Activated CD8-positive, alpha-beta memory T cell treated with anti-CD3 and anti-CD28 coated beads, Interleukin-2, amount 50 U/mL, for 1 hour (primary cell): ENCODE data around the gene PHTF2.

ENCODE experiments used
- DNase-seq: peaks from one replicate; pipeline ENCODE4 v3.0.0-alpha.2; 2020; ENCODE audit errors: extremely low read depth

The PHTF2 gene

GRCh38 chr7:77794000-77794399 is 4.6 kb upstream of the PHTF2 start:
- DNase-seq, result no peak

DNA sequence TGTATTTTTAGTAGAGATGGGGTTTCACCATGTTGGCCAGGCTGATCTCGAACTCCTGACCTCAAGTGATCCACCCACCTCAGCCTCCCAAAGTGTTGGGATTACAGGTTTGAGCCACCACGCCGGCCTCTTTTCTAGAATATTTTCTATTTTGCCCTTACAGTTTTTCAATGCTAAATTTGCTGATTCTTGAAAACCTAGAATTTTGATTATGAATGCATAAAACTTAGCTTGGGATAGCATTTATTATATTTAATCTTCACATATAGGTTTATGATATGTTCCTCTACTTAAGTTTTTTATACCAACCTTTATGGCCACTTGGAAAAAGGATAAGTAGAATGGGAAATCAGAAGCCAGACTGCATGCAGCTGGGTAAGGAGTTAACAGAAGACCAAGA is 2.5 kb upstream of the PHTF2 start:
- DNase-seq, result no peak

DNA sequence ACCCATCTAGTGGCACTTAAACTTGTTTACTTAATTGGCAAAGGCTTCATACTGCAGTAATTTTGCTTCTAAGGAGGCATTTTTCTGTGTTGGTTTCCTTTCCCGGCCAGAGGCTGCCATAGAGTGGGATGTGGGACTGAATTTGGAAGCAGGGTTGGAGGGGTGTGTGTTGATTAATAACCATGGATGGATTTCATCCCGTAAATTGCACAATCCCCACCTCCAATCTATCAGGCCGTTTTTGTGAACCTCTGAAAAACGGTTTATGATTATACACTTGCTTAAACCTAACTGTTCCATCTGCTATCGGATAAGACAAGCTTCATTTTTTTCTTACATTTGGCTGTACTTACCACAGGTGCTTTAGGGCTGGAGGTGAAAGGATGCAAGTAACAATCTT is 1.6 kb upstream of the PHTF2 start:
- DNase-seq, result no peak

GRCh38 chr7:77797734-77798393 is 709 bp upstream of the PHTF2 start:
- DNase-seq, result no peak

GRCh38 chr7:77799078-77799964 is 748 bp downstream of the PHTF2 start:
- DNase-seq, result no peak

DNA sequence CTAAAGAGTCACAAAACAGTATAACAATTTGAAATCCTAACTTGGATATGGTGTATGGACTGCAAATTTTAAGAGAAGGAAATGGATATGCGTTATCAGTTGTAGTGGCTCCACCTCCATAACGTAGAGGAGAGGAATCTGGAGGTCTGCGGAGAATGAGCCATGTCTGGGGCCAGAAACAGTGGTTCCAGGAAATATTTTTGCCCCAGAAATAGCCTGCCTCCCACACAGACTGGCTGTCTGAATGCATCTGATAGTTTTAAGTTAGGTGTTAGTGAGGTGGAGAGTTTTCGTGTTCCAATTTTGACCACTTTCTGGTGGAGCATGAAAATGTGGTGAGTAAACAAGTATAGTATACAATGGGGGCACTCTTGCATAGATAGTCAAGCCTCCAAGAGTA is 1.6 kb downstream of the PHTF2 start:
- no peak for DNase-seq

DNA sequence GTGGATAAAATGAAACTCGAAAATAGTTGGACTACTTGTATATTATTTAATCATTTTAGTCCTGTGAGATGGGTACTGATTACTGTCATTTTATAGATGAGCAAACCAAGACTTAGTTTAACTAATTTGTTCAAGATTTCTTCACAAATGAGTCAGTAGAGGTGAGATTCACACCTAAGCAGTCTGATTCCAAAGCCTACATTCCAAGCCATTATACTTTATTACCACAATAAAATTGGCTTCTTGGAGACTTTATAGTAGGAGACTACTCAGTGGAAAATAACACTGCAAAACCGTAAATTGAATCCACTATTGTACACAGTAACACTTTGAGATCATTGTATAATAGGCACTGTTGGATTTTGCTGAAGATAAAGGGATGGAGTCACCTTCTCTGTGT is 2.2 kb downstream of the PHTF2 start:
- DNase-seq, result no peak

GRCh38 chr7:77802557-77803405 is 4.2 kb downstream of the PHTF2 start:
- no peak for DNase-seq

- DNase-seq, result no peak
These were observed 7.9 kb downstream of the PHTF2 start for GRCh38 chr7:77806425-77806824.

- DNase-seq, result no peak
These were observed 9.9 kb downstream of the PHTF2 start for GRCh38 chr7:77808517-77808916.

GRCh38 chr7:77811516-77812289 is 13.1 kb downstream of the PHTF2 start:
- no peak for DNase-seq

GRCh38 chr7:77812290-77812685 is 13.7 kb downstream of the PHTF2 start:
- DNase-seq, result no peak

- DNase-seq, result no peak
These were observed 14.6 kb downstream of the PHTF2 start for GRCh38 chr7:77813180-77813579.

DNA sequence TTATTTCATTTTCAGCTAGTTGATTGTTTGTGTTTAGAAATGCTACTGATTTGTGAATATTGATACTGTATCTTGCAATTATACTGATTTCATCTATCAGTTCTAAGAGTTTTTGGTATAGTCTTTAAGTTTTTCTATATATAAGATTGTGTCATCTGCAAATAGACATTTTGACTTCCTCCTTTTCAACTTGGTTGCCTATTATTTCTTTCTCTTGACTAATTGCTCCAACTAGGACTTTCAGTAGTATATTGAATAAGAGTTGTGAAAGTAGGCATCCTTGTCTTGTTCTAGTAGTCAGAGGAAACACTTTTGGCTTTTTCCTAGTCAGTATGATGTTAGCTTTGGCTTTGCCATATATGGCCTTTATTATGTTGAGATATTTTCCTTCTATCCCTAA is 20.4 kb downstream of the PHTF2 start:
- DNase-seq, result no peak

- DNase-seq, result no peak
These were observed 22.4 kb downstream of the PHTF2 start for GRCh38 chr7:77820967-77821366.

DNA sequence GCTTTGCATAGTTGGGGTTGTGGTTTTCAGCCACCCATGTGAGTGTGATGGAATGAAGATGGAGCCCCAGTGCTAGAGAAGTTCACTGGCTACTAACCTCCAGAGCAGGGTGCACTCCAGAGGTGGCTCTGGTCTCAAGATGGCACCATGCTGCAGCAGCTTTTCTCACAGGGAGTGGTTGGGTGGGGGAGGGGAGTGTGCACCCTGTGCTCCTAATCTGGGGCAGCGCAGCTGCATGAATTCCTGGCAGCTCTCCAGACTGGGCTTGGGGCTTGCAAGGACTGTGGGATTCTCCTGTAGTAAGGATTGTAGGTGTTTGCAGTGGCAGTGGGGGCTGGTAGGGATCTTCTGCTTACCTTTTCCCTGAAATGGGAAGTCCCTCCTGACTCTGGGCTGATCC is 23.7 kb downstream of the PHTF2 start:
- DNase-seq, result no peak

- no peak for DNase-seq
These were observed 25.2 kb downstream of the PHTF2 start for GRCh38 chr7:77823787-77824186.

DNA sequence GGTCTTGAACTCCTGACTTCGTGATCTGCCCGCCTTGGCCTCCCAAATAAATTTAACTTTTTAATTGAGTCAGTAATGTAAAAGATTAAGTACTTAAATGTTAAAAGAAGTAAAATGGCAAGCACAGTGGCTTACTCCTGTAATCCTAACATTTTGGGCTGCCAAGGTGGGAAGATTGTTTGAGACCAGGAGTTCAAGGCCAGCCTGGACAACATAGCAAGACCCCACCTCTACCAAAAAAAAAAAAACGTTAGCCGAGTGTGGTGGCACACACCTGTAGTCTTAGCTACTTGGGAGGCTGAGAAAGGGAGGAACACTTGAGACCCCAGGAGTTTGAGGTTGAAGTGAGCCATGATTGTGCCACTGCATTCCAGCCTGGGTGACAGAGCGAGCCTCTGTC is 26.1 kb downstream of the PHTF2 start:
- no peak for DNase-seq

DNA sequence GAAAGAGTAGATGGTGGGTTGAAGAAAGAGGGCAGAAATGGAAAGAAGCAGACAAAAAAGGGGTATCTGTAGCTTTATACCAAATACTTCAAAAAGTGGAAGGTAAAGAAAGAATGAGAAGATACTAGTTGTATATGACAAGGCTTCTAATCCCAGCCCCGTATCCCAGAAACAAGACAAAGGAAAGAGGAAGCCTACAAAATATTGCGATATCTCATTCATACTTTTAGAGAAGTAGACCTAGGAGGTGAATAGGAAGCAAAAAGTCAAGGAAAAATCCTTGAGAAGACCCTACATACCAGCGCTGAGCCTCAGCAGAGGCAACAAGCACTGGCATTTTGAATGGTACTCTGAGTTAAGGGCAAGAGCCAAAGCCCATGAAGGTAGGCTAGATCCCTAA is 26.6 kb downstream of the PHTF2 start:
- no peak for DNase-seq

- no peak for DNase-seq
These were observed 27.7 kb downstream of the PHTF2 start for GRCh38 chr7:77826300-77826699.

GRCh38 chr7:77827999-77828398 is 29.4 kb downstream of the PHTF2 start:
- no peak for DNase-seq
